DOHH2 (cell line): ENCODE measurements around the gene PROKR1.

Experiments
- H3F3A ChIP-seq: fragments of 200-600 bp; sonication (generic), shearing (Covaris generic); 2 replicates; pipeline ENCODE4 v1.6.0; 2016; ENCODE audit warnings: antibody characterized with exemption, mild to moderate bottlenecking; ENCODE audit not compliant: control insufficient read depth, insufficient read depth
- H3K27ac ChIP-seq: fragments of 200-600 bp; sonication (generic); 2 replicates; pipeline ENCODE4 v1.5.1; 2014; ENCODE audit warnings: low read depth, mild to moderate bottlenecking, low read length, moderate library complexity
- H3K27me3 ChIP-seq: fragments of 200-600 bp; sonication (generic); 2 replicates; pipeline ENCODE4 v1.6.1; 2014; ENCODE audit warnings: mild to moderate bottlenecking, low read length, mixed read lengths; ENCODE audit not compliant: control insufficient read depth
- H3K36me3 ChIP-seq: fragments of 200-600 bp; sonication (generic); 2 replicates; pipeline ENCODE4 v1.6.1; 2014; ENCODE audit warnings: mild to moderate bottlenecking, low read length, moderate library complexity, mixed read lengths; ENCODE audit not compliant: control insufficient read depth
- H3K4me1 ChIP-seq: fragments of 200-600 bp; sonication (generic); 2 replicates; pipeline ENCODE4 v1.6.1; 2014; ENCODE audit warnings: mild to moderate bottlenecking, low read length, mixed read lengths; ENCODE audit not compliant: control insufficient read depth
- H3K4me2 ChIP-seq: fragments of 200-600 bp; sonication (generic); 2 replicates; pipeline ENCODE4 v1.6.0; 2014; ENCODE audit warnings: mild to moderate bottlenecking, low read length, moderate library complexity
- H3K4me3 ChIP-seq: fragments of 200-600 bp; sonication (generic); 2 replicates; pipeline ENCODE4 v1.5.1; 2014; ENCODE audit warnings: mild to moderate bottlenecking, low read length, mixed read lengths
- H3K79me2 ChIP-seq: fragments of 200-600 bp; sonication (generic); 2 replicates; pipeline ENCODE4 v1.6.1; 2014; ENCODE audit warnings: mild to moderate bottlenecking, low read length, mixed read lengths; ENCODE audit not compliant: control insufficient read depth
- H3K9me2 ChIP-seq: fragments of 200-600 bp; sonication (generic); replicated peaks from 2 replicates; pipeline ENCODE4 v1.6.1; 2014; ENCODE audit warnings: mild to moderate bottlenecking, low read length, mixed read lengths; ENCODE audit not compliant: control insufficient read depth
- H3K9me3 ChIP-seq: fragments of 200-600 bp; sonication (generic); 2 replicates; pipeline ENCODE4 v1.6.1; 2014; ENCODE audit warnings: antibody characterized with exemption, low read length, mixed read lengths; ENCODE audit not compliant: control insufficient read depth, insufficient read depth
- H4K20me1 ChIP-seq: fragments of 200-600 bp; sonication (generic); 2 replicates; pipeline ENCODE4 v1.6.0; 2014; ENCODE audit warnings: low read depth, mild to moderate bottlenecking, antibody characterized with exemption, low read length, moderate library complexity; ENCODE audit not compliant: control insufficient read depth, insufficient read depth
- EZH2phosphoT487 ChIP-seq: fragments of 200-600 bp; sonication (generic); IDR thresholded peaks from 2 replicates; pipeline ENCODE4 v1.6.1; 2017; ENCODE audit warnings: borderline replicate concordance, mild to moderate bottlenecking, antibody characterized with exemption, low read length, moderate library complexity, mixed read lengths
- TF ChIP-seq, protein P1 (sequence below): fragments of 200-600 bp; sonication (generic); IDR thresholded peaks from one replicate; pipeline ENCODE4 v1.5.1; 2014; ENCODE audit warnings: antibody characterized with exemption, mild to moderate bottlenecking, low read depth, low read length; ENCODE audit not compliant: poor library complexity, severe bottlenecking

Gene PROKR1

GRCh38 chr2:68607837-68608236 is 35.5 kb upstream of the PROKR1 start:
- no peak overlapping the region for H3K4me3 ChIP-seq
- no peaks in the 10 kb centered on the region for H3K9me2 ChIP-seq
- H3K9me3 ChIP-seq = 0 out of 2 replicates have a peak, but pooled peaks cover 5% of the 10 kb centered on the region
- H4K20me1 ChIP-seq = no peaks in the 10 kb centered on the region
- H3K4me2 ChIP-seq = no peak overlapping the region
- no peaks in the 10 kb centered on the region for H3K4me1 ChIP-seq
- no peaks in the 10 kb centered on the region for H3K36me3 ChIP-seq
- no peaks in the 10 kb centered on the region for H3K79me2 ChIP-seq
- H3K27ac ChIP-seq = no peak overlapping the region
- H3F3A ChIP-seq = no peaks in the 10 kb centered on the region
- no peak for TF ChIP-seq EZH2phosphoT487
- TF ChIP-seq, protein P1, sequence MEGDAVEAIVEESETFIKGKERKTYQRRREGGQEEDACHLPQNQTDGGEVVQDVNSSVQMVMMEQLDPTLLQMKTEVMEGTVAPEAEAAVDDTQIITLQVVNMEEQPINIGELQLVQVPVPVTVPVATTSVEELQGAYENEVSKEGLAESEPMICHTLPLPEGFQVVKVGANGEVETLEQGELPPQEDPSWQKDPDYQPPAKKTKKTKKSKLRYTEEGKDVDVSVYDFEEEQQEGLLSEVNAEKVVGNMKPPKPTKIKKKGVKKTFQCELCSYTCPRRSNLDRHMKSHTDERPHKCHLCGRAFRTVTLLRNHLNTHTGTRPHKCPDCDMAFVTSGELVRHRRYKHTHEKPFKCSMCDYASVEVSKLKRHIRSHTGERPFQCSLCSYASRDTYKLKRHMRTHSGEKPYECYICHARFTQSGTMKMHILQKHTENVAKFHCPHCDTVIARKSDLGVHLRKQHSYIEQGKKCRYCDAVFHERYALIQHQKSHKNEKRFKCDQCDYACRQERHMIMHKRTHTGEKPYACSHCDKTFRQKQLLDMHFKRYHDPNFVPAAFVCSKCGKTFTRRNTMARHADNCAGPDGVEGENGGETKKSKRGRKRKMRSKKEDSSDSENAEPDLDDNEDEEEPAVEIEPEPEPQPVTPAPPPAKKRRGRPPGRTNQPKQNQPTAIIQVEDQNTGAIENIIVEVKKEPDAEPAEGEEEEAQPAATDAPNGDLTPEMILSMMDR = no peak
- no peaks in the 10 kb centered on the region for H3K27me3 ChIP-seq

- H3K9me3 ChIP-seq = no peaks in the 10 kb centered on the region
- no peaks in the 10 kb centered on the region for H4K20me1 ChIP-seq
- no peaks in the 10 kb centered on the region for H3F3A ChIP-seq
- TF ChIP-seq, protein P1 = no peak
- TF ChIP-seq EZH2phosphoT487 = no peak
- H3K79me2 ChIP-seq = no peaks in the 10 kb centered on the region
- no peaks in the 10 kb centered on the region for H3K9me2 ChIP-seq
- H3K27me3 ChIP-seq = no peaks in the 10 kb centered on the region
- H3K27ac ChIP-seq = no peak overlapping the region
- no peaks in the 10 kb centered on the region for H3K36me3 ChIP-seq
- no peak overlapping the region for H3K4me3 ChIP-seq
- no peaks in the 10 kb centered on the region for H3K4me1 ChIP-seq
- no peak overlapping the region for H3K4me2 ChIP-seq
These were observed 30.4 kb upstream of the PROKR1 start for GRCh38 chr2:68612765-68613519.

DNA sequence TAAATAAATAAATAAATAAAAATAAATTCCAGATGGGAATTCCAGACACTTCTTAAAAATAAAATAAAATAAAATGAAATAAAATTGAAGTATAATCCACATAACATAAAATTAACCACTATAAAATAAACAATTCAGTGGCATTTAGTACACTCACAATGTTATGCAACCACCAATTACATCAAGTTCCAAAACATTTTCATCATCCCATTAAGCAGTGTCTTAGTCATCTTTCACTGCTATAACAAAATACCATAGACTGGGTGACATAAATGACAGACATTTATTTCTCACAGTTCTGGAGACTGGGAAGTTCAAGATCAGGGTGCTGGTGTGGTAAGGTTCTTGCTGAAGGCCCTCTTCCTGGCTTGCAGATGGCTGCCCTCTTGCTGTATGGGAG is 22.6 kb upstream of the PROKR1 start:
- Histone ChIP-seq H3K27ac (no peak overlapping the region), H4K20me1 (no peaks in the 10 kb centered on the region), H3F3A (no peaks in the 10 kb centered on the region), H3K9me2 (no peaks in the 10 kb centered on the region), H3K27me3 (no peaks in the 10 kb centered on the region), H3K4me2 (no peak overlapping the region), H3K4me3 (no peak overlapping the region), H3K36me3 (no peaks in the 10 kb centered on the region), H3K79me2 (no peaks in the 10 kb centered on the region), H3K4me1 (no peaks in the 10 kb centered on the region), H3K9me3 (no peaks in the 10 kb centered on the region; the same call in 1 of the 2 replicates)
- no peak for TF ChIP-seq EZH2phosphoT487
- TF ChIP-seq, protein P1 = no peak
